Measurements from ENCODE around the gene MYBPC2. TPM values are rescaled to one million over a fixed set of nuclear protein-coding genes. Genes with fewer than 3 reads are reported as not detected.
A peak's percentile ranks its signal among the peaks of the same experiment; 100 is the strongest.

MYBPC2 gene
- total and polyA plus RNA-seq, 10 donors: 0.28 to 1.7 (median 0.42) TPM; not detected in 2

GRCh38 chr19:50489461-50490011, 56.8 kb downstream of the MYBPC2 start:
- whole genome bisulfite sequencing, 5 donors: 53 to 70% (median 66%) methylated on average over 24 of the region's 24 CpGs
- Histone ChIP-seq H3K4me3 (no peak overlapping the region), H3K36me3 (peaks cover 0 to 17% (median 2%) of the 10 kb centered on the region in 6 donors), H3K27me3 (replicated peaks in 1 of 7) (peaks cover 0 to 19% (median 0%) of the 10 kb centered on the region in 7 donors), H3K27ac (peak overlapping the region in 1 of 8 donors; percentile 8), H3K9me3 (no peaks in the 10 kb centered on the region), H3K4me1 (peaks cover 0 to 29% (median 11%) of the 10 kb centered on the region in 6 donors)
- TF ChIP-seq POLR2A (IDR thresholded peaks at IDR 0.05) (no peak), POLR2AphosphoS5 (IDR thresholded peaks at IDR 0.05) (peak in 2 of 3 donors; percentile 20 to 59), CTCF (IDR thresholded peaks at IDR 0.05 in 8 of 11, conservative IDR thresholded peaks at IDR 0.05 in 3 of 11) (no peak)
- DNase-seq: peak; percentile 50
- intact Hi-C loops (cut with DNase I; ENCODE audit: low total_unique reads): no loop called here

GRCh38 chr19:50490411-50490811, 57.7 kb downstream of the MYBPC2 start:
- DNase-seq: peak; percentile 42
- Histone ChIP-seq H3K4me1 (peaks cover 0 to 29% (median 11%) of the 10 kb centered on the region in 6 donors), H3K4me3 (no peak overlapping the region), H3K9me3 (no peaks in the 10 kb centered on the region), H3K27ac (no peak overlapping the region), H3K27me3 (replicated peaks in 1 of 7) (peaks cover 0 to 19% (median 0%) of the 10 kb centered on the region in 7 donors), H3K36me3 (peaks cover 0 to 9% (median 2%) of the 10 kb centered on the region in 6 donors)
- peak in 2 of 3 donors; percentile 8 to 31 for TF ChIP-seq POLR2AphosphoS5 (IDR thresholded peaks at IDR 0.05)
- no peak for TF ChIP-seq POLR2A (IDR thresholded peaks at IDR 0.05)
- TF ChIP-seq CTCF (IDR thresholded peaks at IDR 0.05 in 8 of 11, conservative IDR thresholded peaks at IDR 0.05 in 3 of 11): no peak
- 91 to 98% (median 96%) methylated on average over 15 to 18 of the region's 18 CpGs for WGBS, 5 donors
- intact Hi-C loops (cut with DNase I; ENCODE audit: low total_unique reads): no loop called here

GRCh38 chr19:50490991-50491472, 58.3 kb downstream of the MYBPC2 start:
- H3K36me3 ChIP-seq: peaks cover 0 to 11% (median 2%) of the 10 kb centered on the region in 6 donors
- H3K27ac ChIP-seq: no peak overlapping the region
- H3K9me3 ChIP-seq: no peaks in the 10 kb centered on the region
- DNase-seq: peak; percentile 54
- peaks cover 0 to 29% (median 11%) of the 10 kb centered on the region in 6 donors for H3K4me1 ChIP-seq
- intact Hi-C loops (cut with DNase I; ENCODE audit: low total_unique reads): no loop called here
- WGBS, 5 donors: 48 to 65% (median 52%) methylated on average over 26 of the region's 26 CpGs
- H3K27me3 ChIP-seq (replicated peaks in 1 of 7): peaks cover 0 to 19% (median 0%) of the 10 kb centered on the region in 7 donors
- TF ChIP-seq CTCF (IDR thresholded peaks at IDR 0.05 in 8 of 11, conservative IDR thresholded peaks at IDR 0.05 in 3 of 11) (no peak), POLR2AphosphoS5 (IDR thresholded peaks at IDR 0.05) (no peak), POLR2A (IDR thresholded peaks at IDR 0.05) (no peak)
- no peak overlapping the region for H3K4me3 ChIP-seq

- Histone ChIP-seq H3K4me1 (peaks cover 0 to 29% (median 11%) of the 10 kb centered on the region in 6 donors), H3K36me3 (peaks cover 0 to 11% (median 2%) of the 10 kb centered on the region in 6 donors), H3K4me3 (no peak overlapping the region), H3K27ac (no peak overlapping the region), H3K27me3 (replicated peaks in 1 of 7) (peaks cover 0 to 11% (median 0%) of the 10 kb centered on the region in 7 donors), H3K9me3 (no peaks in the 10 kb centered on the region)
- intact Hi-C loops (cut with DNase I; ENCODE audit: low total_unique reads): no loop called here
- WGBS, 5 donors: 1 to 26% (median 7%) methylated on average over 9 to 12 of the region's 12 CpGs
- no peak for TF ChIP-seq CTCF (IDR thresholded peaks at IDR 0.05 in 8 of 11, conservative IDR thresholded peaks at IDR 0.05 in 3 of 11)
- TF ChIP-seq POLR2A (IDR thresholded peaks at IDR 0.05): no peak
- TF ChIP-seq POLR2AphosphoS5 (IDR thresholded peaks at IDR 0.05): peak in 2 of 3 donors; percentile 37 to 41
- no peak for DNase-seq
Observed at GRCh38 chr19:50492303-50493052, 59.8 kb downstream of the MYBPC2 start.

All from spleen (tissue), 11 donors.